ENCODE results near the gene LDLRAD3. TPM values are rescaled to one million over a fixed set of nuclear protein-coding genes. Genes with fewer than 3 reads are reported as not detected.

The LDLRAD3 gene, protein sequence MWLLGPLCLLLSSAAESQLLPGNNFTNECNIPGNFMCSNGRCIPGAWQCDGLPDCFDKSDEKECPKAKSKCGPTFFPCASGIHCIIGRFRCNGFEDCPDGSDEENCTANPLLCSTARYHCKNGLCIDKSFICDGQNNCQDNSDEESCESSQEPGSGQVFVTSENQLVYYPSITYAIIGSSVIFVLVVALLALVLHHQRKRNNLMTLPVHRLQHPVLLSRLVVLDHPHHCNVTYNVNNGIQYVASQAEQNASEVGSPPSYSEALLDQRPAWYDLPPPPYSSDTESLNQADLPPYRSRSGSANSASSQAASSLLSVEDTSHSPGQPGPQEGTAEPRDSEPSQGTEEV
- polyA plus RNA-seq (2011; rRNA removed): 7.8 and 8.8 TPM in 2 replicates
- 9.0 and 14.5 TPM in 2 replicates for polyA minus RNA-seq (2011; rRNA and poly(A)+ RNA removed)

DNA sequence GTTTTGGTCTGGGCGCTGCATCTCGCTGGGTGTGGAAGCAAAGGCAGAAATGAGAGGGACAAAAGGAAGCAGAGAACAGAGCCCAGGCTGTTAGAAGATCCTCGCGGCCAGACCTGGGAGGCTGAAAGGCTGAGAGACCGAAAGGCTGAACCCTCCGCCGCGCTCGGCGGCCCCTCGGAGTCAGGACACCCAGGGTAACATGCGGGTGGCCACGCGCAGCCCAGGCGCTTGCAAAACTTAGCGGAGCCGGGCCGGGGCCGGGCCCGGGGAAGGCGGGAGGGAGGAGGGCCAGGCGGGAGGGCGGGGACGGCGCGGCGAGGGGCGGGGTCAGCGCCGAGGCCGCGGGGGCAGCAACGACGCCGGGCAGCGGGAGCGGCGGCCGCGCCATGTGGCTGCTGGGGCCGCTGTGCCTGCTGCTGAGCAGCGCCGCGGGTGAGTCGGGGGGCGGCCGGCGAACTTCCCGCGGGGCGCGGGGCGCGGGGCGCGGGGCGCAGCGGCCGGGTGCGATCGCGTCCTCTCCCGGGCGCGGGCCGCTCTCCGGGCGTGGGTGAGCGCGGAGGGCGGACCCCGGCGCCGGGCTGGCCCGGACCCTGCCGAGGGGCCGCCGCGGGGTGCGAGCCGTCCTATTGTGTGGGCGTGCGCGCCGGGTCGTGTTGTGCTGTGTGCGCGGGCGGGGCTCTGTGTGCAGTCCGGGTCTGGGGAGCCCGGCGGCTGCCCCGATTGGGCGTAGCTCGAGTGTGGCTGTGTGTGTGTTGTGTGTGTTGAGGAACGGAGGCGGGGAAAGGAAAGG lies at the start of gene LDLRAD3:
Gene LDLRAD3 (plus strand): TSS at position 350 of the 790 bp plus-strand sequence. CDS start 37 bp downstream, at position 387.
- Histone ChIP-seq H3K27ac (ENCODE audit: low read depth, low read length) (peak within 1 kb of the TSS; percentile 69), H3K9me3 (ENCODE audit: control insufficient read depth, insufficient read depth, low read length) (no peaks in the 10 kb centered on the region), H3K27me3 (ENCODE audit: control insufficient read depth, insufficient read depth, low read length) (no peaks in the 10 kb centered on the region), H3K4me3 (ENCODE audit: low read depth, low read length) (peak within 1 kb of the TSS; percentile 78)
- TF ChIP-seq, protein P1, sequence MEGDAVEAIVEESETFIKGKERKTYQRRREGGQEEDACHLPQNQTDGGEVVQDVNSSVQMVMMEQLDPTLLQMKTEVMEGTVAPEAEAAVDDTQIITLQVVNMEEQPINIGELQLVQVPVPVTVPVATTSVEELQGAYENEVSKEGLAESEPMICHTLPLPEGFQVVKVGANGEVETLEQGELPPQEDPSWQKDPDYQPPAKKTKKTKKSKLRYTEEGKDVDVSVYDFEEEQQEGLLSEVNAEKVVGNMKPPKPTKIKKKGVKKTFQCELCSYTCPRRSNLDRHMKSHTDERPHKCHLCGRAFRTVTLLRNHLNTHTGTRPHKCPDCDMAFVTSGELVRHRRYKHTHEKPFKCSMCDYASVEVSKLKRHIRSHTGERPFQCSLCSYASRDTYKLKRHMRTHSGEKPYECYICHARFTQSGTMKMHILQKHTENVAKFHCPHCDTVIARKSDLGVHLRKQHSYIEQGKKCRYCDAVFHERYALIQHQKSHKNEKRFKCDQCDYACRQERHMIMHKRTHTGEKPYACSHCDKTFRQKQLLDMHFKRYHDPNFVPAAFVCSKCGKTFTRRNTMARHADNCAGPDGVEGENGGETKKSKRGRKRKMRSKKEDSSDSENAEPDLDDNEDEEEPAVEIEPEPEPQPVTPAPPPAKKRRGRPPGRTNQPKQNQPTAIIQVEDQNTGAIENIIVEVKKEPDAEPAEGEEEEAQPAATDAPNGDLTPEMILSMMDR (IDR thresholded peaks at IDR 0.05; ENCODE audit: low read depth, low read length): no peak
- DNase-seq (ENCODE audit: low read depth, low spot score): peak; percentile 56
- CTCF ChIA-PET: interaction anchor here (1.4 to 2.3 kb wide), 2 partner anchors 103 to 122 kb away, joined by 3 to 8 read pairs; no protein-coding TSS in a partner anchor
- POLR2A ChIA-PET: interaction anchor here (0.9 kb wide), 1 partner anchor 285 kb away, joined by 3 read pairs; no protein-coding TSS in a partner anchor

DNA sequence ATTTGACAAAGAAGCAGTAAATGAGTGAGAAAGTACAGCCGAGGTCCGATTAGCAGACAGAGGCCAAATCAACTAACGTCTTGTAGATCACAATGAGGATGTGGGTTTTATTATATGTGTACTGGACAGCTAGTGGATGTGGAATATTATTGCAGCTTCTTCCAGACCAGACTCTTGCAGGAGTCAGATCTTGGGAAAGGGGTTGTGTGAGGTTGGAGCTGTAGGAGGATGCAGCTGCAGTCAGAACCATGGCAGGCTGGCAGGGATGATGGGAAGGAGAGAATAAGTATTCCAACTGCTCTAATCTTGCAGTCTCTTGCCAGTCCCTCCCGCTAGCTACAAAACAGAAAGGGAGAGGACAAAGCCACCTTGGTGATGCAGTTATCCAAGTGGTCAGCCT lies 46.8 kb upstream of the LDLRAD3 start:
- ChIA-PET CTCF (interaction anchor here (1.1 to 2.0 kb wide), 2 partner anchors 75 to 362 kb away, joined by 4 to 8 read pairs; no protein-coding TSS in a partner anchor), POLR2A (no interaction called here)
- no peaks in the 10 kb centered on the region for H3K9me3 ChIP-seq (ENCODE audit: control insufficient read depth, insufficient read depth, low read length)
- TF ChIP-seq, protein P1 (IDR thresholded peaks at IDR 0.05; ENCODE audit: low read depth, low read length): no peak
- no peak for DNase-seq (ENCODE audit: low read depth, low spot score)
- H3K27me3 ChIP-seq (ENCODE audit: control insufficient read depth, insufficient read depth, low read length): peaks cover 15% of the 10 kb centered on the region
- H3K4me3 ChIP-seq (ENCODE audit: low read depth, low read length): no peak overlapping the region
- H3K27ac ChIP-seq (ENCODE audit: low read depth, low read length): no peak overlapping the region

DNA sequence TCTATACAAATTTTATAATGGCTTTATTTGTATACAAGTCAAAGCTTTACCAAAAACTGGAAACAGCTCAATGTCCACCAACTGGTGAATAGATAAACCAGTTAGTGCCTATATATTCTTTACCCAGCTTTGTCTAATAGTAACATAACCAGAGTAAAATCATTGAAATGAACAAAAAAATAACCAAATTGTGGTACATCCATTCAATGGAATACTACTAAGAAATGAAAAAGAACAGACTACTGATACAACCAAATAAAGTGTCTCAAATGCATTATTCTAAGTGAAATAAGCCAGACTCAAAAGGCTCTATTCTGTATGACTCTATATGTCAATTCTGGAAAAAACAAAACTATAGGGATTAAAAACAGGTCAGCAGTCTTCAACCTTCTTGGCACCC lies 40.9 kb upstream of the LDLRAD3 start:
- Histone ChIP-seq H3K4me3 (ENCODE audit: low read depth, low read length) (no peak overlapping the region), H3K27me3 (ENCODE audit: control insufficient read depth, insufficient read depth, low read length) (peaks cover 3% of the 10 kb centered on the region), H3K9me3 (ENCODE audit: control insufficient read depth, insufficient read depth, low read length) (peaks cover 6% of the 10 kb centered on the region), H3K27ac (ENCODE audit: low read depth, low read length) (no peak overlapping the region)
- TF ChIP-seq, protein P1 (IDR thresholded peaks at IDR 0.05; ENCODE audit: low read depth, low read length): no peak
- ChIA-PET POLR2A (no interaction called here), CTCF (no interaction called here)
- DNase-seq (ENCODE audit: low read depth, low spot score): no peak

DNA sequence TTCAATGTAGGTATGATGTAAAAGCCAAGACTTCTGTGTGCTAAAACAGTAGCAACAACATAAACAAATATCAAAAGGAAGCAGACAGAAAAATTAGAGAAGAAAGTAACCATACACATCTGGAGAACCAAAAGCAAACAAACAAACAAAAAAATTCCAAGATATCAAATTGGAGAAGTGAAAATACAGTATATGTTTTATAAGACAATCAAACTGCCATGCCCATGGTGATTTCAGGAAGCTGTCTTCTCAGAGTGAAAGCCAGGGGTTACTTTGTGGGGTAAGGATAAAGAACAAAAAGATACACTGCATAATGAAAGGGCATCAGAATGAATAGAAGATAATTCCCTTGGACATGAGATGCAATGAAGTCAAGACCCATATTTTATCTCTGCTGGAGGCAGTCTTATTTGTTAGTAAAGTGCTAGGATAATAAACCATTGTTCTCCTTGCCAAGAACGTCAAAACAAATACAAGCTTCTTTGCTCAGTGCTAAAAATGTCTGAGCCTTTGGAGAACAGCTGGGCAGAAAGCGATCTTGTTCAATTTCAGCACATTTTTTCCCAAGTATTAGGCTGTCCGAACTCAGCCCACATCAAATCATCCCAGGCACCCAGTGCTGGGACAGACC lies 38.1 kb upstream of the LDLRAD3 start:
- TF ChIP-seq, protein P1 (IDR thresholded peaks at IDR 0.05; ENCODE audit: low read depth, low read length): no peak
- Histone ChIP-seq H3K4me3 (ENCODE audit: low read depth, low read length) (no peak overlapping the region), H3K27ac (ENCODE audit: low read depth, low read length) (no peak overlapping the region), H3K27me3 (ENCODE audit: control insufficient read depth, insufficient read depth, low read length) (peaks cover 3% of the 10 kb centered on the region), H3K9me3 (ENCODE audit: control insufficient read depth, insufficient read depth, low read length) (peaks cover 6% of the 10 kb centered on the region)
- no peak for DNase-seq (ENCODE audit: low read depth, low spot score)
- ChIA-PET CTCF (interaction anchor here (0.6 to 1.3 kb wide), 2 partner anchors 84 to 418 kb away, joined by 3 to 8 read pairs; no protein-coding TSS in a partner anchor), POLR2A (no interaction called here)
